Superior temporal gyrus (tissue), 1 donor: ENCODE results near the gene DACT1.
A peak's percentile ranks its signal among the peaks of the same experiment; 100 is the strongest.

Experiments
- DNase-seq: peaks from one replicate; pipeline ENCODE4 v3.0.0-alpha.2; 2016; ENCODE audit errors: extremely low spot score

The DACT1 gene

DNA sequence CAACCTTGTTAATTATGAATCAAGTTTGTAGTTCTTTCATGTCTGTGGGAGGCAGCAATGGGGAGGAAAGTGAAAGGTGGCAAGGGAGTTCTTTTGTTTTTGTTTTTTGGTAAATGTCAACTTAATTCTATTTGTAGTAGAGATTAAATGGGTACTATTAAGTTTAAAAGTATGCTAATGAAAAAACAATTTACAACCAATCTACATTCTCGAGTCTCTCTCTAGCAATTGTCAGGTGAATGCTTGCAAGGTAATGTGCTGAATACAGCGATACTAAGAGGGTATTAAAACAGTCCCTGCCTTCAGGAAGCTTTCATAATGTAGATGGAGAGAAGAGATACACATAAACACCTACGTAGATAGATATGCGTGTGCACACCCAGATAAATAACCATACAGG, 1.6 kb upstream of the DACT1 start:
- no peak for DNase-seq

- DNase-seq: peak; percentile 77
Measured at GRCh38 chr14:58637040-58637390, 747 bp upstream of the DACT1 start.

DNA sequence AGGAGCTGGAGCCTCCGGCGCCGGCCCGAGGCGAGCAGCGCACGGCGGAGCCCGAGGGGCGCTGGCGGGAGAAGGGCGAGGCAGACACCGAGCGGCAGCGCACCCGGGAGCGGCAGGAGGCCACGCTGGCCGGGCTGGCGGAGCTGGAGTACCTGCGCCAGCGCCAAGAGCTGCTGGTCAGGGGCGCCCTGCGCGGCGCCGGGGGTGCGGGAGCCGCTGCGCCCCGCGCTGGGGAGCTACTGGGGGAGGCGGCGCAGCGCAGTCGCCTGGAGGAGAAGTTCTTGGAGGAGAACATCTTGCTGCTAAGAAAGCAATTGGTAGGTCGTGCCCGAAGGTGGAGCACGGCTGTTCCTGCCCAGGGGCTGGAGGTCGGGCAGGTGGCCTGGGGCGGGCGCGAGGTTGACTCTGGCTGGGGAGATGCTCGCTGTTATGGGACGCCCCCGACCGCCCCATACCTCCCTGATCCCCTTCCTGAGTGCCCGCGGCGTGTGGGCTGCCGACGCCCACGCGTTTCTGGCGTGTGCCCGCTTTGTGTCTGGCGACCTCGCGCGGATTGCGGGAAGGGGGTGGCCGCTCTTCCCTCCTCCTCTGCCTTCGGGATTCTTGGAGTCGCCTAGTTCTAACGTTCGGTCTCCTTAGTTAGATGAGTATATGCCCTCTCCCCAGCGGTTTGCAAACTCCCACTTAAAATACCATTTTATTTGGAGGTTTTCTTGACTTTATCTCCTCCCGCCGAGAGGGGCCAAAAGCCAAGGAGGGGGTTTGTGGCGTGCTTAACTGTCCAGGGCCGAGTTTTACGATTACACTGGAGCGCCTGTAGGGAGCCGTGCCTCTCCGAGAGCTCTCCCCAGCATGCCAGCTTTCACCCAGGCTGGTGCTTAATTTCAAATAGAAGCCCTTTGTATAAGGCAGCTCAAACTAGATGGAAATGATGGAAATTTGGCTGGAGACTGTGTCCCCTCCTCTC, 752 bp downstream of the DACT1 start:
- DNase-seq: peak; percentile 58

- DNase-seq: peak; percentile 31
Measured at GRCh38 chr14:58639198-58639565, 1.4 kb downstream of the DACT1 start.

DNA sequence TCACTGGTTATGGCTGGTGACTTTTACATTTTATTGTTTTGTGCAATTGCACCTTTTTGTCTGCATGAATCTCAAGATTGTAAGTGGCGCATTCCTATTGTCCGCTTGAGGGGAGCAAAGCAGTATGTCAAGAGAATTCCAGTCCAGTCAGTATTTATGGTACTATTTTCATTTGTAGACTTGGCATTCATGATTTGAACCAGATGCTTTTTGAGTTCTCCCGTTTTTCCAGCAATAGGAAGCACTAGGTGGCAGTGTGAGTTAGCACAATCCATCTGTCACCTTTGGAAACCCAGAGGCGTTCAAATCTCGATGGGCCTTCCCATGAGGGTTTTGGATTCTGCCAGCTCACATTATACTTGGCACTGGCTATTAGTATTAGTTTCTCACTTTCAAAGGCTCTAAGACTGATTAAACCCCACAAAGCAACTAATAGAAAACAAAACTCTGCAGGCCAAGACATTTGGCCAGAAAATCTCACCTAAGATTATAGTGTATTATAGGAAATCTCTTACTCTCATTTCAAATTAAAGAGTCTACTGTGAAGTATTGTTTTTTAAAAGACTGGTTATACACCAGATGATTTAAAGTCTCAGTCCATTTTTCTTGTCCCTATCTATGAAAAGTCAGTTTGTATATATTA, 2.2 kb downstream of the DACT1 start:
- DNase-seq: peak; percentile 93

GRCh38 chr14:58640959-58641358, 3.2 kb downstream of the DACT1 start:
- no peak for DNase-seq

GRCh38 chr14:58641509-58641908, 3.7 kb downstream of the DACT1 start:
- no peak for DNase-seq

DNA sequence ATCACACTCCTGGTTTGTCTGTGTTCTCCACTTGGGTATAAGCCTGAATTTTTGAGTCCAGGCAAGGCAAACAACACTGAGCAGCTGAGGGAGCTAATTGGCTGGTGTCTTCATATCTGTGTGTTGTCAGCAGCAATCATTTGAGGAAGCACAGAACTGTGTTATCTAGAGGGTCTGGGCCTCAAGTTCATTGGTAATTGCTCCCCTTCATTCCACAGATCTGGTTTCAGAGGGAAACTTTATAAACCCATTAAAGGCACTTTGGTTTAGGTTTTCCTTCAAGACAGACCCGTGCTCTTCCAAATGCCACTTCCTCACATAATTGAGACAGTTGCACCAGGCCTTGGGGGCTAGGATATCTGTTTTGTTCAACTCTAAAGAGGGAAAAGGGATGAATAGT, 5.6 kb downstream of the DACT1 start:
- no peak for DNase-seq

GRCh38 chr14:58645641-58646040, 7.9 kb downstream of the DACT1 start:
- no peak for DNase-seq

DNA sequence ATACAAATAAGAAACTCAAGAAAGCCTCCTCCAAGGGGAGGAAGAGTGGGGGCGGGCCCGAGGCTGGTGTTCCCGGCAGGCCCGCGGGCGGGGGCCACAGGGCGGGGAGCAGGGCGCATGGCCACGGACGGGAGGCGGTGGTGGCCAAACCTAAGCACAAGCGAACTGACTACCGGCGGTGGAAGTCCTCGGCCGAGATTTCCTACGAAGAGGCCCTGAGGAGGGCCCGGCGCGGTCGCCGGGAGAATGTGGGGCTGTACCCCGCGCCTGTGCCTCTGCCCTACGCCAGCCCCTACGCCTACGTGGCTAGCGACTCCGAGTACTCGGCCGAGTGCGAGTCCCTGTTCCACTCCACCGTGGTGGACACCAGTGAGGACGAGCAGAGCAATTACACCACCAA, 8.7 kb downstream of the DACT1 start:
- no peak for DNase-seq

DNA sequence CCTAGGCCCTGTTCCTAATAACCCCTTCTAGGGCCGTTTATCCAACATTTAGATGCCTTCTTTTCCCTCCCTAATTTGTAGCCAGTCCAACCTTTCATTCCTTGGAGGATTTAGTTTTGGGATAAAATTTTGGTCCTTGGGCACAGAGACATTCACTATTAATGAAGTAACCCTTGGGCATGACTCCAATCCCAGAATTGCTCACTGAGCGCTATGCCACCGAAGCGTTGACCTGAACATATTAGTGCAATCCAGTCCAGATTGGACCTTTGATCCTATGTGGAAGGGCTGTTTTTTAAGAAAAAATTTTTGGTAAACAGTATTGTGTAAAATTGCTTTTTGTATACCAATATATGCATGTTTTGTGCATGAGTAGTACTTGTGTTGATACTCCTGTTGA, 10.0 kb downstream of the DACT1 start:
- no peak for DNase-seq

DNA sequence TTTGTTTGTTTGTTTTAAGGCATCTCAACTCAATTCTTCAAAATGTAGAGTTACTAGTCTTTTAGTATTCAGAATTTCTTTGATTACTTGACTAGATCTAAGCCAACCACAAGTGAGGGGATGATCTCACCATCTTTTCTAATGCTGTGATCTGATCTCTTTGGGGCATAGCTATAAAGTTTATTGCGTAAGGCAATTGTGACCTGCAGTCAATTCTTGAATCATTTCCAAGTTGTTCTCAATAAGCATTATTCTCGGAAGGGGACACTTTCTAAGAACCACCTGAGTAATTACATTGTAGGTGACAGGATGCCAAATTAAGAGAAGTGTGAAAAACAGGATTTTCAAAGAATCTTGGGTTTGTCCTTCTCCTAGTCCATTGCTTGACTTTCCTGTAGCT, 13.1 kb downstream of the DACT1 start:
- DNase-seq: no peak

DNA sequence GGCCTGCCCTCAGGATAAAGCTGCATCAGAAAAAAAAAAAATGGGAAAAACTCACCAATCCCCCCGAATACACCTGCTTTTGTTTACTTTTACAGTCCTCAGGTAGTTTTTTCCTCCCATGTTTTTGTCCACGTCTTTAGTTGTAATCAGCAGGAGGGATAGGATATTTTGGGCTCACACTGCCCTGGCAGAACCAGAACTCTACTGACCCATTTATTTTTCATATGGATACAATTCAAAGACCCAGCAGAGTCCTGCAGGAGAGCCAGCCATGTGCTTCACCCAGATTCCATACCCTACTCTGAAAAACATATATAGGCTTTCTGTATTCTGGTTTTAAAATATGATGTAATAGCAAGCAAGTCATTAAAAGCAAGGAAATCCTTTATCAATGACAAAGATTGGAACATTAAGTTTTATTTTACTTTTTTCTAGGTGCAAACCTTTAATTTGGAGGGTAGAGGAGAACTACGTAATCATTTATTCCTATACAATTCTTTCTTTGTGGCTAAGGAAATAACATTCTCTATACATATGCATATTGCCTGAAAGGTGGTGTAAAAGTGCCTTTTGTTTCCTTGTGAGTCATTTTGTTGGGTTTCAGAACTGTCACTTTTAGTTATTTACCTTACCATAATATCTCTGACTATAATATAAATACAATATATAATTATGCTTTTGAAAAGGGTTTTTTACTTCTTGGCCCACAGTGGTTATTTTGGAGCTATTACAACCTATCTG, 19.1 kb downstream of the DACT1 start:
- no peak for DNase-seq

DNA sequence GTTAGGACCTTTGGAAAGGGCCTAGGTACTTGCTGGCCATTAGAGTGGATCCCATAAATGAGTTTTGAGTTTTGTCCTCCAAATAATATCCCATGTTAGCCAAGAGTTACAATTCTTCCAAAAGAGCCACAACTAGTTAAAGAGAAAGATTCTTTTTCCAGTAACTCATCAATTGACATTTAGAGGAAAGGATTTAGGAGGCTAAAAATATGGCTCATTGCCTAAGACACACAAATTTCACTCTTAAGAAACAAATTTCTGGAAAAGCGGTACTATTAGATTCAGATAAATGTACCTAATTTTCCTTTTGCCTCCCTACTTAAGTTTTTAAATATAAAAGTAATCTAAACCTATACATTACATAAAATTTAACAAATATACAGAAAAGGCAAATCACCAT, 21.3 kb downstream of the DACT1 start:
- no peak for DNase-seq

GRCh38 chr14:58659846-58660245, 22.1 kb downstream of the DACT1 start:
- no peak for DNase-seq

DNA sequence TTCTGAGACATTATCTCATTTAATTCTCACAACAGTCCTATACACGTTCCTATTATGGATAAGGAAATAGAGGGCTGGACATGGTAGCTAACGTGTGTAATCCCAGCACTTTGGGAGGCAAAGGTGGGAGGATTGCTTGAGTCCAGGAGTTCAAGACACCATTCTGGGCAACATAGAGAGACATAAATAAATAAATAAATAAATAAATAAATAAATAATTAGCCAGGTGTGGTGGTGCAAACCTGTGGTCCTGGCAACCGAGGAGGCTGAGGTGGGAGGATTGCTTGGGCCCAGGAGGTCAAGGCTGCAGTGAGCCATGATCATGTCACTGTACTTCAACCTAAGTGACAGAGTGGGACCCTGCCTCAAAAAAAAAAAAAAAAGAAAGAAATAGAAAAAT, 22.6 kb downstream of the DACT1 start:
- DNase-seq: no peak

GRCh38 chr14:58662018-58662417, 24.3 kb downstream of the DACT1 start:
- DNase-seq: no peak

- DNase-seq: no peak
Measured at GRCh38 chr14:58662759-58663158, 25.0 kb downstream of the DACT1 start.

GRCh38 chr14:58663494-58664111, 25.8 kb downstream of the DACT1 start:
- DNase-seq: no peak

- no peak for DNase-seq
Measured at GRCh38 chr14:58665773-58666500, 28.2 kb downstream of the DACT1 start.

DNA sequence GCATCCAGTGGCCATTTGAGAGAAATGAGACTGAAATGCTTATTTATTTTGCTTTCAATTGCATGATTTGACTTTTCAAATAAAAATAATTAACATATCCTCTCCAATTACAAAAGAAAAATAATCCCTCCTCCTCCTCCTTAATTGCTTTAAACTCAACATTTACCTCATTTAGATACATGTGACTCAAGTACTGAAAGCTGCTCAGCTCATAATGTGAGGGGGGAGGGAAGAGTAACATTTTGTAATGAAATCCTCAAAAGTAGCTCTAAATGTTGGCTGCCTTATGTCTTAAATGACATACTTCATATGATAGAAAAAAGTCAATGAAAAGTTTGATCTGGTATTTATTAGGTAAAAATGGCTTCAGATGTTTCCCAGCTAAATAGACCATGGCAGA, 29.0 kb downstream of the DACT1 start:
- DNase-seq: no peak

DNA sequence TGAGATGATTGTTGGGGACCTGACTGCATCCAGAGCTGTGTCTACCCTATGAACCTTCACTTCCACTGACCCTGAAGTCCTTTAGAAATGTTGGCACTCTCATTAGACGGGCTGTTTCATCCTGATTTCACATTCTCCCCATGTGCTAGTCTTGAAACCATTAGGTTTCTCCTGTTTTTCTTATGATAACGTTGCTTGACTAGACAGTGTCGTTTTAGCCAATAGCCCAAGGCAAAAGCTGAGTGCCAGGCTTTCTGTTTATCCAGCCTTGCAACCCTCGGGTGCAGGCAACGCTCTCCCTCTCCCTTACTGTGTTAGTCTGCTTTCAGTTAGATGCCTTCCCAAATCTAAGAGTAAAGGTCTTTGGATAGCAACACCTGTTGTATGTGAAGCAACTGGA, 30.1 kb downstream of the DACT1 start:
- DNase-seq: no peak
